AG20443 (cell line): ENCODE results near the gene ASPSCR1.

ENCODE experiments used
- DNase-seq: peaks from one replicate; pipeline ENCODE4 v3.0.0; 2012; ENCODE audit warnings: low spot score, mixed read lengths

Gene ASPSCR1

GRCh38 chr17:82055965-82056728 lies 78.7 kb downstream of the ASPSCR1 start:
- DNase-seq, result no peak

GRCh38 chr17:82056729-82057621 lies 79.5 kb downstream of the ASPSCR1 start:
- no peak for DNase-seq

DNA sequence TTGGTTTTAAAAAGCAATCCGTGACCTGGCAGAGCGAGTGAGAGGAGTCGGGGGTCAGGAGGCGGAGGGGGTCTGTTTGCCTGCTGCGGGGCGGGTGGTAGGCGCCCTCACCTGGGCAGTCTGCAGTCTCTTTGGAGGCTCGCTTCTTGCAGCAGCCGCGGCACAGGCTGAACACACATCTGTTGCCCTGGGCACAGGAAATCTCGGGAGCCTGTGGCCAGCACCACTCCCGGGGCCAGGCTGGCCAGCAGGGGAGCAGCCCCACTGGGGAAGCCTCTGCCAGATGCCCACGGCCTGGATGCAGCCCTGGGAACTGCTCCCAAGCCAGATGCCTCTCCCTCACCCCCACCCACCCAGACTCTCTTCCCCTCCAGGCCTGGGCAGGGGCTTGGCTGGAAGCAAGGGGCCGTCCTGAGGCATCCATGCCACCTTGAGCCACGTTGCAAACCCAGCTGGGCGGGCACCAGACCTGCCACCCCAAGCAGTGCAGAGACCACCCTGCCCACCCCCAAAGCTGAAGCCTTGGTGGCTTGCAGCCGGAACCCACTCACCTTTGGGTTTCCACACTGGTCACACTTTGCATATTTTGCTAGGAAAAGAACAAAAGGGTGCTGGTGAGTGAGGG lies 80.9 kb downstream of the ASPSCR1 start:
- DNase-seq, result no peak

GRCh38 chr17:82058855-82059249 lies 81.4 kb downstream of the ASPSCR1 start:
- no peak for DNase-seq

DNA sequence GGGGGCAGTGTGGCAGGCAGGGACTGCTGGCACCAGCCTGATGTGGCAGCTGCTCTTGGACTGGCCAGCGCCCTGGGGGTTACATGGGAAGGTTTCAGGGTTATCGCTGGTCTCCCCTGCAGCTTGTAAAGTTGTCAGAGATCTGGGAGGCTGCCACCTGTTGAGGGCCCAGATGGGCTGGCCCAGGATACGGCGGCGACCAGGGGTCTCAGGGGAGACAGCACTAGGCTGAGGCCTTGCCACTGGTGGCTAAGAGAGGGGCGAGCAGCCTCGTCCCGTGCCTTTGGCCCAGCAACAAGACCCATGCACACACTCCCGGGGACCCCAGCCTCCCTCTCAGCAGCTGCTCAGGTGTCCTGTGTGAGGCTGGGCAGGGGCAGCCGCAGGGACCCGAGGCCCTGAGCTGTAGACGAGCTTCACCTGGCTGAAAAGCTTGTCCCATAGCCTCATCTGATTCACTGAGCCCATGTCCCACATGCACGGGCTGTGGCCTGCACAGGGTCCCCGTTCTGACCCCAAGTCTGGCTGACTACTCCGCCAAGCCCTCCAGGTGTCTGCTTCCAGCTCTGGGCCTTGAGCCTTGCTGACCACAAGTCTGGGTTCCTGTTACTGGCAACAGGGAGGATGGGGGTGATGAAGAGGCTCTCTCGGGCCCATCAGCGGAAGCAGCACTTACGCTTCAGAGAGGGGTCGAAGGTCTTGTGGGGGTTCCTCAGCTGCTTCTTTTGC lies 82.0 kb downstream of the ASPSCR1 start:
- no peak for DNase-seq

DNA sequence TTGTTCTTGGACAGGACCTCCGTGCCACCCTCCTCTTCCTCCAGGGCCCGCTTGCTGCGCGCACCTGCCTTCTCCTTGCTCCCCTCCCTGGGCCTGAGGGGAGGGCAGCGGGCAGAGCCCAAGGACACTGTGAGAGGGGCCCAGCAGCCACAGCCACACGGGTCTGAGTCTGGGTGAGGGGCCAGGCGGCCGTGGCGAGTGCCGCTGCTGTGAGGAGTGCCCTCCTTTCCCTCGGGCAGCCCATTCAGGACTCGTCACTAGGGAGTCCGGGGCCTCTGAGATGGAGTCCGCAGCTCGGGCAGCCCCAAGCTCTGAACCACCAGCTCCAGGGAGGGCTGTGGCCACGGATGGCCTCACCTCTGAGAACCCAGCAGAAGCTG lies 82.6 kb downstream of the ASPSCR1 start:
- no peak for DNase-seq

DNA sequence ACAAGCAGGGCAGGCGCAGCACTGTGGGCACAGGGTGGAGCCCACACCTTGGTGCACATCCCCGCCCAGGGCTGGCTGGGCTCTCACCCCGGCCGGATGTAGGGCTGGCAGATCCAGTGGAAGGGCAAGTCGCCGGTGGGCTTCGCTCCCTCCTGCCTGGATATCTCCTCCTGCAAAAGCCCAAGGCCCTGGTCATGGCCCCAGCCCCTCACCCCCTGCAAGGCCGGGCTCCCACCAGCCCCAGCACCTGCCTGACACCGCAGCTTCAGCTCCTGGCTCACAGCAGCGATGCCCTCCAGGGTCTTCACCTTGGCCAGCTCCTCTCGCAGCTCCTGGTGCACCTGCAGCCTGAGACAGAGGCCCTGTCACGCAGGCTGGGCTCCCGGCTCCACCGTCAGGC lies 83.2 kb downstream of the ASPSCR1 start:
- no peak for DNase-seq

DNA sequence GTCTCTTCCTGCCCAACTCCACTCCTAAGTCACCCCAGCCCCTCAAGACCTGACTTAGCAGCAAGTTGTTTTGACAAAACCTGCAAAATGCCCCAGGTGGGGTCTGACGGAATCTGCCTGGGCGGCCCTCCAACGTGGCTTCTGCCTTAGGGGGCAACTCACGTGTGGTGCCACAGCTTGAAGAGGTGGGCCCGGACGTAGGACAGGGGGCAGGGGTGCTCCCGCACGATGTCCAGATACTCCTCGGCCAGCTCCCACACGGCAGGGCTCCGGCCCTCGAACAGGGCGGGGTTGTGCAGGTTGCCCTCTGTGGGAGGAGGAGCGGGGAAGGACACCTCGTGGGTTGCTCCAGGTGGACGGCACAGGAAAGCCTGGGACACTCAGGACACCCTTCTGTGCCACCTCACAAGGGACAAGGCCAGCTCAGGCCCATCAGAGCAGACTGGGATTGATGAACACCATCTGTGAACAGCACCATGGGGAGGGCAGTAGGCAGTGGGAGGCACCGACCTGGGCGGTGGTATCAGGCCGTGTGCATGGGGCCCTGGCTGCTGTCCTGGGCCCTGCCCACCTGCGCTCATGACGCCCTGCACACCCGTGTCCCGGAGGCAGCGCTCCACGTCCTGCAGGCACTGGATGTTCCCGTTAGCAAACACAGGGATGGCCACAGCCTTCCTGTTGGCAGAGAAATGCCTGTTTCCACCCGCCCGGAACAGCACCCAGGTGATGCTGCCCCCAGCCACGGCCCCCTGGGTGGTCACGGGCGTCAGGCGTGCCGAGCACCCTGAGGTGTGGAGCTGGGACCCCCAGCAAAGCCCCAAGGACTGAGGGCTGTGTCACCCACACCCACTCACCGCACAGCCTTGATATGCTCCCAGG lies 83.9 kb downstream of the ASPSCR1 start:
- DNase-seq, result no peak

GRCh38 chr17:82062076-82062983 lies 84.9 kb downstream of the ASPSCR1 start:
- no peak for DNase-seq

DNA sequence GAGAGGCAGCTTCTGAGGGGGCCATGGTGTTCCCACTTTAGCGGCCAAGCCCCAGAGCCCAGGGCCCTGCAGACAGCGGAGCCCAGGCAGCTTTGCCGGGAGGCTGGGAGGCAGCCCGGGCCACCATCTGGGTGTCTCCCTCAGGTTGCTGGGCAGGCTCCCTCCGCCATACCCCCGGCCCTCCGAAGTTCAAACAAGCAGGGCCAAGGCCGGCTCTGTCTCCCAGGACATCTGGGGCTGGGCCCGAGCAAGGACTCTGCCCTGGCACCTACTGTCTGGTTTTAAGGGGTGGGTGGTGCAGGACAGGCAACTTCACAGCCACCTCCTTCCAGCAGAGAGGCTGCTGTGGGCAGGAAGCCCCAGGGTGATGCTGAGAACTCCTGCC lies 85.5 kb downstream of the ASPSCR1 start:
- DNase-seq, result no peak

DNA sequence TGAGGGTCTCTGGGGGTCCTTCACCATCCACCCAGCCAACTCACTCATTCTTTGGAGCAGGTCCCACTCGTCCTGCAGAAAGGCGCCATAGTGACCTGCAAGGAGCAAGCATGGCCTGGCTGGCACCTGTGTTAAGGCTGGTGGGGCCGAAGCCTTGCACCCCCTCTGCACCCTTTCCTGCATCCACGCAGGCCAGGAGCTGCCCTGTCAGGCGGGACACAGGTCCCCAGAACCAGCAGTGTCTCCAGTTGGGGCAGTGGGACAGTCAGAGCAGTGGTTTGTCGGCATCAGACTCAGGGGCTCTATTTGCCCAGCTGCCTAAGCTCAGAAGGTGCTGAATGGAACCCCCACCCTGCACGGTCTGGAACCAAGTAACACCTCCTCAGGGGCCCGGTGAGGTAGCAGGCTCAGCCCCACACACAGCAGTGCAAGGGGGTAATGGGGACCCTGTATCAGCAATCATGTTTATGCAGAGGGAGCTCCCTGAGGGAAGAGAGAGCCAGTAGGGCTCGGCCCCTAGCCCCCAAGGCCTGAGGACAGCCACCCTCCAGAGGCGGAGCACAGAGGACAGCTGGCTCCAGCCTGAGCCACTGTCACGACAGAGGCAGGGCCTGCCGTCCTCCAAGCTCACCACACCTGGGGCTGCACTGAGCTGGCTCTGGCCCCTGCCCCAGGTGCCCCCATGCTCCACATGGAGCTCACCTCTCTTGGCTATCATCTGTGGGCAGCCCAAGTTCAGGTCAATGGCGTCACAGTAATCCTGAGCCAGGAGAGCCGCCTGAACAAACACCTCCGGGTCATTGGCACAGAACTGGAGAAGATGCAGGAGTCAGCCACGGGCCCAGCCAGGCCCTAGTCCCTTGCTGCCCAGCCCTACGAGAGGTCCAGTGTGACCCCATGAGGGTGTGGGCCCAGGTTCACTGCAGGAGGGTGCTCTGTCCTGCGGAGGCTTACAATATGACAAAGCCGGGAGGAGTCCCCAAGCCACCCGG lies 86.3 kb downstream of the ASPSCR1 start:
- DNase-seq, result no peak

GRCh38 chr17:82064433-82065192 lies 87.2 kb downstream of the ASPSCR1 start:
- DNase-seq, result no peak

DNA sequence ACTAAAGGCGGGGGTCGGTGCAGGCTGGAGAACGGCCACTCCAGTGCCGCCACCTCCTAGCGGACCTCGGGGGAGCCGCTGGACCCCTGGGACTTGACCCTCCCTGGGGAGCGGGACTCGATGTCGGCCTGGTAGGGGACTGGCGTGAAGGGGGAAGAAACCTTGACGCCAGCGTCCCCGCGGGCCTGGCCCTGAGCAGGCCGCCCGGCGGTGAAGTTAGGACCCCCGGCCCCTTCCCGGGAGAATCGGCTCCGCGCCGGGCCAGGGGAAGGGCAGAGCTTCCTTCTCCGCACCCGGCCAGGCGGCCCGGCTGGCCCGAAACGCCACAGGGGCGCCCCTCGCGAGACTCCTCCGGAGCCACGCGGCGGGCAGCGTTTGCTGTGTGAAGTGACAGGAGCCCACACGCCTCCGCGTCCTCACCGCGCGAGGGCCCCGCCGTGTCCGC lies 87.8 kb downstream of the ASPSCR1 start:
- no peak for DNase-seq

- DNase-seq, result peak; percentile 97
Measured at GRCh38 chr17:82065638-82066303, 88.3 kb downstream of the ASPSCR1 start, which contains the start of gene DUS1L. Gene DUS1L, minus strand, starts transcription at chr17:82065804. Its CDS starts 745 bp downstream, at chr17:82065059.
